HPDE6-E6E7 (cell line): ENCODE results near the gene MET.
"Not testable (repeated sequence)": the region's sequence is repeated elsewhere in the genome, so short reads cannot be mapped to it uniquely, and the experiment has no call there.

ENCODE experiments used
- DNase-seq: peaks from one replicate; pipeline ENCODE4 v3.0.0; 2011; ENCODE audit warnings: missing footprints; ENCODE audit errors: extremely low spot score

MET gene

DNA sequence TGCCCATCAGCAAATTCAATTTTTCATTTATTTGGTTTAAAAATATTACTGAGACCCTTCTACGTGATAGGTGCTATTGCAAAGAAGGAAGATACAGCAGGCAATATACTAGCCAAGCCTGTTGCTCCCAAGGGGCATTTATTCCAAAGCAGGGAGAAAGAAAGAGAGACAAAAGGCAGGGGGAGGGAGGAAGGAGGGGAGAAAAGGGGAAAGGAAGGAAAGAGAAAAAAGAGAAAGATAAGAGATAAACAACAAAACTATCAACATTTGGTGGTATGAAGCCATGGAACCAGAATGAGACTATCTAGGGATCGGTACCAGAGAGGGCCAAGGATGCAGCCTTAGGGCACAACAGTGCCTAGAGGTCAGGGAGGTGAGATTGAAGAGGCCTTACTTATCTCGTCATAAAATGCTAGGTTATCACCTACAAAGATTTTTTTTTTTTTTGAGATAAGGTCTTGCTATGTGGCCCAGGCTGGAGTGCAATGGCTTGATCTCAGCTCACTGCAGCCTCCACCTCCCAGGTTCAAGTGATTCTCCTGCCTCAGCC, 135.1 kb downstream of the MET start:
- DNase-seq, result no peak

DNA sequence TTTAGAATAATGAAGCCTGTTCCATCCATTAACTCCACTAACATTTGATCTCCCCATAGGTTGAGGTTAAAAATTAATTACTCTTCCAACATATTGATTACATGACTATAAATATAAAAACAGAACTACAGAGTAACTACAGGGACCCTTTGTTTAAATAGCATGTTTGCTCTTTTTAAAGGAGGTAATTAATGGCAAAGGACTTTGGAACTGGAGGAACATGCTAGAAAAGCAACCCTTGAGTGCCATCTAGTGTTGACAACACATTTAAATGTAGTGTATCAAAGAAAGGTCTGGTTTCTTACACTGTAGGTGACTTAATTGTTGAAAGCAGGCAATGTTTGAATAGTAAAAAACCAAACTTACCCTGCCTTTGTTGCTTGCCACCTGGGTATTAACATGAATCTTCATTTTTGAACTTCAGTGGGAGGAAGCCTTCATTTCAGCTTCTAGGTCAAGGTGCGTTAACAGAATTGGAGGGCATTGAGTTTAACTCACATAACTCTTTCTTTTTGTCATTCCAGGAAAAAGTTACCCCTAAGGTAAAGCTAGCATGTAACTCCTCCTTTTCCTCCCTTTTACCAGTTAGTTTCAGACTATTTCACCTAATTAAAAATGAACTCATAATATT, 137.8 kb downstream of the MET start:
- no peak for DNase-seq

DNA sequence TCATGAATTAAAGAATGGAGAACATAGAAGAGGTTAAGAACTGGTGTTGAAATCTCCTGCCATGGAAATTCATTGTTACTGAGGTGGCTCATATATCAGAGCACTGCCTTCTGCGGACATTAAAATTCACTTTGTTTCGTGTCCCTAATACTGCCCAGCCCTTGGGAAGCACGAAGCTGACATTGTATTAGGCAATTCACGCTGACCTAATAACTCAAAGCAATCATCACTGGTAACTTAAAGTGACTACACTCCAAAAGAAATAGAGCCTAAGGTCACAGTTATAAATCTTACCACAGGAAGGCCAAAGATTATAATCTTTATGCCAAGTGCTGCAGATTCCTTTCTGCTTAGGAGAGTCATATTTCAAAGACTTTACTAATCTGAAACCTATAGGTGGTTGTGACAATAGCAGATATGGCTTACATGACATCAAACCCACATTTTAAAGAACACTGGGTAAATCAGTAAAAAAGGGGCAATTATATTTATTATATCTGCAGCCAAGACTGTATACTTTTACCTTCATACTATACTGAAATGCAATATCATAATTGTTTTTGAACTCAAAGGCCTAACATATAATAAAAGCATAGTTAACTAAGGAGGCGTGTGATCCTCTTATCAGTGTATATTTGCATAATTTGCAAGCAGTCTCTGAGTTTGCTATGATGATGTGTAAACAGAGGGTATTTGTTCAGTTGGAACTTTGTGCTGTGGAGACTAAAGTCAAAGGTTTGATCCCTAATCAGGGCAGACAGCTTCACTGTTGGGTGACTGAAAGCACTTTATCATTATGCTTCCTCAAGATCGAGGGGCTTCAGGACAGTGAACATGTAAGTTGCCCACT, 138.5 kb downstream of the MET start:
- DNase-seq, result no peak

DNA sequence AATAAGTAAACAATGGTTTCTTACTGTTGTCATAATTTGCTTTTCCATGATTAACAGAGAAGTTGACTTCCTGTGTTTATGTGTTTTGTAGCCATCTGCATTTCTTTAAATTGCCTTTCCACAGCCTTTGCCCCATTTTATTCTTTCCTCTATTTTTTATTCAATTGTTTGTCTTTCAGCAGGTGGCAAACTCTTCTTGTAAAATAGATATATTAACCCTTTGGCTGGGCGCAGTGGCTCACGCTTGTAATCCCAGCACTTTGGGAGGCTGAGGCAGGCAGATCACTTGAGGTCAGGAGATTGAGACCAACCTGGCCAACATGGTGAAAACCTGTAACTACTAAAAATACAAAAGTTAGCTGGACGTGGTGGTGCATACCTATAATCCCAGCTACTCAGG, 139.8 kb downstream of the MET start:
- no peak for DNase-seq

DNA sequence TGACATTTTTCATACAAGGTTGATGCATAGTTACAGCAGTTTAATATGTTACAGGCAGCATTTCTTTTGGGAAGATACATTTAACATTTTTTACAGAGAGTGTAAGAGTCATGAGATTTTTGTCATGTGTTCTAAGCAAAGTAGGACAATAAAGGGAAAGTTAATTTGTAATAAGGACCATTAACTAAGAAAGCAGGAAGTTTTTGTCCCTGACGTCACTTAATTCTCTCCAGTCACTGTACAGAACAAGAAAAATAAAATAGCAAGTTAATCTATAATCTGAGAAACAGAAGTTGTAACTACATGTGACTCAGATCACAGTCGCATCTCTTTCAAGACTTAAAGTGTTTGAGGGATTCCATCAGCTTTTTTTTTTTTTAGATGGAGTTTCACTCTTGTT, 140.9 kb downstream of the MET start:
- no peak for DNase-seq

DNA sequence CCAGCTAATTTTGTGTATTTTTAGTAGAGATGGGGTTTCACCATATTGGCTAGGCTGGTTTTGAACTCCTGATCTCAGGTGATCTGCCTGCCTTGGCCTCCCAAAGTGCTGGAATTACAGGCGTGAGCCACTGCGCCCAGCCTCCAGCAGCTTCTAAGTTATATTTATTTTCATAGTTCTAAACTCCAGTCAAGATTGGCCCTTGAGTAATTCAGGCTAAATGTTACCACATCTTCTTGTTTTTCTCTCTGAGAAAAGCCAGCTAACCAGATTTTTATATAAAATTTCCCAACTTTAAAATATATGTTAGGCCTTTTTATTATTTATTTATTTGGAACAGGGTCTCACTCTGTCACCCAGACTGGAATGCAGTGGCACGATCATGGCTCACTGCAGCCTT, 141.4 kb downstream of the MET start:
- not testable (repeated sequence) for DNase-seq

DNA sequence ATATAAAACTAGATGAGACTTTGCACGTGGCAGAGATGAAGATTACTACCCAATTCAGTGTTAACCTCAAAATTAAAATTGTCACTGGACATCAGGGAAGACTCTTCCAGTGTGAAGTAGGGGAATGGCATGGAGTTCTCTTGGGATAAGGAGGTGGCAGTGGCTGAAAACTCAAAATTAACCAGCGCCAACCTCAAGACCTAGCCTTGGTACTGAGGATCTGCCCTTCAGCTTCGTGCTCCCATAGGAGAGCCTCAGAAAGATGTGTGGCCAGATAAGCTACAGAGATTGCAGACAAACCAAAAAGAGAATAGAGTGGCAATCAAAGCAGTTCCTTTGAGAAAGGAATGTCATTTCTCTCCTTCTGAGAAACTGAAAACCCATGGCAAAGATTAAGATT, 143.0 kb downstream of the MET start:
- DNase-seq, result no peak

DNA sequence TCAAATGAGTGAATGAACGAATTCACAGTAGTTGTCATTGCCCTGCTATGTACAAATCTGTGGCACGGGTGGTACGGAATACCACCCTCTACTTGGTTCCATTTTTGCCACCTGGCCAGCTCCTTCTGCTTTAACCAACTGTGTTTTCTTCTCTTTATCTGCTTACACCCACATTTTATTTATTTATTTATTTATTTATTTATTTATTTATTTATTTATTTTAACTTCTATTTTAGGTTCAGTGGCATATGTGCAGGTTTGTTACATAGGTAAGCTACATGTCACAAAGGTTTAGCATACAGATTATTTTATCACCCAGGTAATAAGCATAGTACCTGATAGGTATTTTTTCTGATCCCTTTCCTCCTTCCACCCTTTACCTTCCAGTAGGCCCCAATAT, 148.2 kb downstream of the MET start:
- DNase-seq, result no peak

DNA sequence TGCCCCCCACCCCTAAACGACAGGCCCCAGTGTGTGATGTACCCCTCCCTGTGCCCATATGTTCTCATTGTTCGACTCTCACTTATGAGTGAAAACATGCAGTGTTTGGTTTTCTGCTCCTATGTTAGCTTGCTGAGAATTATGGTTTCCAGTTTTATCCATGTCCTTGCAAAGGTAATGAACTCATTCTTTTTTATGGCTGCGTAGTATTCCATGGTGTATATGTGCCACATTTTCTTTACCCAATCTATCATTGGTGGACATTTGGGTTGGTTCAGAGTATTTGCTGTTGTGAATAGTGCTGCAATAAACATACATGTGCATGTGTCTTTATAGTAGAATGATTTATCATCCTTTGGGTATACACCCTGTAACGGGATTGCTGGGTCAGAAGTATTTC, 149.7 kb downstream of the MET start:
- not testable (repeated sequence) for DNase-seq

DNA sequence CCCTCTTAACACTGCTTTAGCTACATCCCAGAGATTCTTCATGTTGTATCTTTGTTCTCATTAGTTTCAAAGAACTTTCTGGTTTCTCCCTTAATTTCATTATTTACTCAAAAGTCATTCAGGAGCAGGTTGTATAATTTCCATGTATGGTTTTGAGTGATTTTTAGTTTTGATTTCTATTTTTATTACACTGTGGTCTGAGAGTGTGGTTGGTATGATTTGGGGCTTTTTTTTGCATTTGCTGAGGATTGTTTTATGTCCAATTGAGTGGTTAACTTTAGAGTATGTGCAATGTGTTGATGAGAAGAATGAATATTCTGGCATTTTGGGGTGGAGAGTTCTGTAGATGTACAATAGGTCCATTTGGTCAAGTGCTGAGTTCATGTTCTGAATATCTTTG, 152.5 kb downstream of the MET start:
- DNase-seq, result no peak

DNA sequence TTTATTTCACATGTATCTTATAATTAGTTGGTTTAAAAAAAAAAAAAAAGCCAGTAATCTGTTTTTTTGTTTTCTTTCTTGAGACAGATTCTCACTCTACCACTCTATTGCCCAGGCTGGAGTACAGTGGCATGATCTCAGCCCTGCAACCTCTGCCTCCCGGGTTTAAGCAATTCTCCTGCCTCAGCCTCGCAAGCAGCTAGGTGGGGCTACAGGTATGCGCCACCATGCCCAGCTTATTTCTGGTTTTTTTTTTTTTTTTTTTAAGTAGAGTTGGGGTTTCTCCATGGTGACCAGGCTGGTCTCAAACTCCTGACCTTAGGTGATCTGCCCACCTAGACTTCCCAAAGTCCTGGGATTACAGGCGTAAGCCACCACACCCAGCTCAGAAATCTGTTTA, 156.3 kb downstream of the MET start:
- no peak for DNase-seq

DNA sequence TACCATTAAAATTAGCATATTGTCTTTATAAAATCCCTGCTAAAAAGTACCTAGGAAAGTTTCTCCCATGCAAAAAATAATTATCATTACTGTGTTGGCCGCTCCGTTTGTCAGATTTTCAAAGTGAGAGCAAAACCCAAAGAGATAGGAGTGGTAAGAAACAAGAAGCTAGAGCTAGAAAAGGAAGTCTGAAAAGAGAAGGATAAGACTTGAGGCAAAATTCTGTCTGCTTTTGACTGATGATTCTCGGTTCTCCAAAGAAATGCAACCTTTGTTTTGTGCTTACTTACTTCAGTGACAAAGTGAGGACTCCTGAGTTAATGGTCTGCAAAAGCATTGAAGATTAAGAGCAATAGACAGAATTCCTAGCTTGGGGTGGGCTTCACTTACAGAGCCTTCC, 157.0 kb downstream of the MET start:
- no peak for DNase-seq

DNA sequence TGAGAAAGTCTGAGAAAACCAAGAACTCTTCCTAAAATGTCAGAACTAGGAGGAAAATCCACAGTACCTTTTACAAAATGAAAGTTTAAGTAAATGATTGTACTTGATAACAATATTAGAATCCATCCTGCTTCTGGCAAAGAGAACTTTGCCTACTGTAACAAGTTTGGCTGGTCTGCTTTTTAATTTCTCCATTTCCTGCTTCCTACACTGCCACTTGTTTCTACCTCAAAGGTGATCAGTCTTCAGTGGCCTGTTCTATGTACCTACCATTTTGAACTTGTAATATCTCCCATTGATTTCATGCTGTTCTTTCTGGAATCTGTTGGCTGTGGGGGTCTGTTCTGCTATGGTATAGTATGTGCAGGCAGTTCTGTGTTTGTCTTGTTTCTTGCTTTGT, 157.5 kb downstream of the MET start:
- no peak for DNase-seq

DNA sequence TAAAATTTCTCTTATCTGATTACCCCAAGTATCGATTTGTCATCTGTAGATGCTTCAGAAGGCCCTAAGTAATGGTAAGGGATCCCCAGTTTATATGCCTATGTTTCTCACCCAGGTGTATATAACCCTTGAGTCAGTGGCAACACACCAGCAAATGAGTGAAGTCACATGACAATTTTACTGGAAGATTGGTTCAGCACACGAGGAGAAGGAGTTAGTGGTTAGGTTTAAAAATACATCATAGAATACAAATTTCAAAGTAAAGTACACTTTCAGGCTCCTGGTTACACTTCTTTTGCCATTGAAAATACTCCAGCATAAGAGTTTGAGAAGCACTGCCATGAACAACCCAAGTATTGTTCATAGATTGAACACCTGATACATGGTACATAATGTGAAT, 160.7 kb downstream of the MET start:
- DNase-seq, result no peak

DNA sequence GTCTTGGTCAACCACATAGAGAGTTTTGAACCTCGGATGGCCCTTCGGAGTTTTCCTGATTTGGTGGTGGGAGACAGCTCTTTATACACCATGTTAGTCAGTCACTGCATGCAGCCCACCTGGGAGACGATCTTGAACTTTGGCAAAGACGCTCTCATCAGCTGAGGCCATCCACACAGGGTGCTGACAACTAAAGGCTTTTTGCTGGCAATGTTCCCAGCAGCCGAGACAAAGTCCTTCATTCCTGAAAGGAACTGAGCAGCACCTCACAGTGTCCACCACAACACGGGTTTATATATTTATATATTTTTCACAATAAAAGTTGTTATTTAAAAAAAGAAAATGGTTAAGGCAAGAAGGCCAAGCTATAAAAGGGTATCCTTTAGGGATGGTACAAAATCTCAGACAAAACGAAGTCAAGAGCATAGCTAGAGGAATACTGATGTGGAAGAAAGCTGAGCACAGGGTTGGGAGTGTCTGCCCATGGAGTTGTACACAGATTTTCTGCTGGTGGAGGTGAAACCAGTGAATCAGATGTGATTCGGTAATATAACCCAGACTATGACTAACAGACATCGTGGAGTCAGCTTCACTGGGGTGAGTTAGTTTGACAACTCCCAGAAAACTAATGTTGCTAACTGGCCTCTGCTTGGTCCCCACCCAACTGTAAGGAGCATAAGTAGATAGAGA, 163.0 kb downstream of the MET start:
- DNase-seq, result peak; percentile 38

DNA sequence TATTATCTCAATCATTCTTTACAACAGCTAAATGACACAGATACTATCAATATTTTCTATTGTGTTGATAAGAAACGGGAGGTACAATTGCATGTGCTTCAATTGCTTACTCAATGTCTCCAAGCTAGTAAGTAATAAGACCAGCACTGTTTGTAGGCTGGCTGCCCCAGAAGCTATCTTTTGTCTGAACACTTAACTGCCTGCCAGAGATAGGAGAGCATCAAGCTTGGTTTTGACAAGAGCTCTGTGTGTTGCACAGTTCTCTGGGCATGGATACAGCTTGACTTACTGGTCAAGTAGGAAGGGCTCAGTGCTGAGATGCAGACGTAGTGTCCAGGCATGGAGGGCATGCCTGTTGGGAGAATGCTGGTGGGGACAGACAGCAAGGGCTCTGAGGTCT, 164.1 kb downstream of the MET start:
- DNase-seq, result no peak

DNA sequence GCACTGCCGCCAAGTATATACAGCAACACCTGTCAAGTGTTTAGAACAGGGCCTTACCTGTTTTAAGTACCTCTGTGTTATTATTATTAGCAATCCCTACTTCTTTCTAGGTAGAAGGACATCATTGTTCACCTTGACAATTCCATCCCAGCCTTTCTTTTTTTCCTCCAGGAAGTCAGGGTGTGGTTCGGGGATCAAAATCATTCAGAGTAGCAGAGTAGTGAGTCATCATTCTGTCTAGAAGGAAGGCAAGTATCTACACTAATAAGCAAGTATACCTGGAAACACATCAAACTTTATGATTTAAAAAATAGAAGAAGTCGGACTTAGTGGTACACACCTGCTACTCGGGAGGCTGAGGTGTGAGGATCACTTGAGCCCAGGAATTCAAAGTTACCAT, 164.9 kb downstream of the MET start:
- peak; percentile 58 for DNase-seq

DNA sequence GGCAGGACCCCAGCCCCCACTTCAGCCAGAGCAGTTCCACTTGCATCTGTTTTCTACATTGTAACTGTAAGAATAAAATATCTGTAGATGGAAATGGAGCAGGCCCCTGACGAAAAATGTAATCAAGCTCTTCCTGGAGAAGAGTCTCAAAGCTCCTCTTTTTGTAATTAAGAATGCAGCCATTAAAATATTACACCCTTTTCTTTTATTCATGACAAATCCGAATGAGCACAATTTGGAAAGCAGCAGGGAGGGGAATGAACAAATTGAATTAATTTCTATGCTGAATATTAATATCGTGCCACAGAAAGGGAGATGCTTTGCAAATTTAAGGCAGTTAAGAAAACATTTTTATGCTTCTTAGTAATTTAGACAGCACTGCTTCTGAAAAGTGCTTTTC, 165.6 kb downstream of the MET start:
- DNase-seq, result no peak

DNA sequence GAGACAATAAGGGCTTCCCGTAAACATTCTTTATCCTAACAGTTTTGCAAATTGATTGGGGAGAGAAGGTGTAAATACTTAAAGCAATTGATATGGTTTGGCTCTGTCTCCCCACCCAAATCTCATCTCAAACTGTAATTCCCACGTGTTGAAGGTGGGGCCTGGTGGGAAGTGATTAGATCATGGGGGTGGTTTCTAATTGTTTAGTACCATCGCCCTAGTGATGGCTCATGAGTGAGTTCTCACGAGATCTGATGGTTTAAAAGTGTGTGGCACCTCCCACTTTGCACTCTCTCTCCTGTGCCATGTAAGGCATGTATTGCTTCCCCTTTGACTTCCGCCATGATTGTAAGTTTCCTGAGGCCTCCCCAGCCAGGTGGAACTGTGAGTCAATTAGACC, 168.3 kb downstream of the MET start:
- DNase-seq, result no peak

DNA sequence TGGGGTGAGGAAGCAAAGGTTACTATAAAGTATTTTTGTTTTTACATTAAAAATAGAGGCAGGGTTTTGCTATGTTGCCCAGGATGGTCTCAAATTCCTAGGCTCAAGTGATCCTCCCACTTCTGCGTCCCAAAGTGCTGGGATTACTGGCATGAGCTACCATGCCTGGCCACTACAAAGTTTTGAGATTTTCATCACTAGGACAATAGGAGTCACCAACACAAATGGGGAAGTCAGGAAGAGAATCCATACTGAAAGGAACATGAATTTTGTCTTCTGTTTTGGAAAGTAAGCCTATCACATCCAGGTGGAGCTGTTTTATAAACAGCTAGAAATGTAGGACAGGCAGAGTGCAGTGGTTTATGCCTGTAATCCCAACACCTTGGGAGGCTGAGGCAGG, 170.4 kb downstream of the MET start:
- DNase-seq, result no peak

DNA sequence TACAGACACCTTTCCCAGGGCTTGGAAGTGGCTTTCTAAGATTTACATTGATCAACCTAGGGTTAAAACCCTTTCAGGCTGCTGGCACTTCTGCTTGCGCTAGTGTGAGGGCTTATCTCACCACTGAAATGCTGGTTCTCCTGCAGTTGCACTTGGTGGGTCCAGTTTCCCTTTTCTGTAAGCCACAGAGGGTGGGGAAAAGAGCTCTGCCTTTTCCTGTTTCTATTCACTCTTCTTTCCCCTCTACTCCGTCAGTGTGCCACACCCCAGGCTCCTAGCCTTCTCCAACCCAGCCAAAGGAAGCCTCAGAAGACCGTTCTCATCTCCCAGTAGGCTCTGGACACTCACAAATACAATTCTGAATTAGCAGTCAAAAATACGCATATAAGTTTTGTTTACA, 171.4 kb downstream of the MET start:
- DNase-seq, result no peak
